Stimulated activated memory B cell treated with anti-CD40 and anti-IgM and Interleukin-4, amounts not matched to agents 10 μg/mL and 1 μg/mL and 100 μg/mL, for 72 hours (primary cell): ENCODE measurements around the gene CCND3.
"Not testable (repeated sequence)": the region's sequence is repeated elsewhere in the genome, so short reads cannot be mapped to it uniquely, and the experiment has no call there.

ENCODE experiments used
- ATAC-seq: fragments of 150-1000 bp; cut with Tn5 transposase; 2 replicates; pipeline ENCODE4 v1.10.0; 2021
- H3K27ac Mint-ChIP-seq: one replicate; pipeline ENCODE4 v1.8.0; 2022; ENCODE audit warnings: mild to moderate bottlenecking, mixed read lengths
- H3K27me3 Mint-ChIP-seq: one replicate; pipeline ENCODE4 v1.8.0; 2022; ENCODE audit warnings: mixed read lengths
- H3K36me3 Mint-ChIP-seq: one replicate; pipeline ENCODE4 v1.8.0; 2022; ENCODE audit warnings: mixed read lengths
- H3K4me1 Mint-ChIP-seq: one replicate; pipeline ENCODE4 v1.8.0; 2022; ENCODE audit warnings: mixed read lengths
- H3K4me3 Mint-ChIP-seq: one replicate; pipeline ENCODE4 v1.8.0; 2022; ENCODE audit warnings: mild to moderate bottlenecking, moderate library complexity, mixed read lengths
- H3K9me3 Mint-ChIP-seq: one replicate; pipeline ENCODE4 v1.8.0; 2022; ENCODE audit warnings: mixed read lengths

Gene CCND3

DNA sequence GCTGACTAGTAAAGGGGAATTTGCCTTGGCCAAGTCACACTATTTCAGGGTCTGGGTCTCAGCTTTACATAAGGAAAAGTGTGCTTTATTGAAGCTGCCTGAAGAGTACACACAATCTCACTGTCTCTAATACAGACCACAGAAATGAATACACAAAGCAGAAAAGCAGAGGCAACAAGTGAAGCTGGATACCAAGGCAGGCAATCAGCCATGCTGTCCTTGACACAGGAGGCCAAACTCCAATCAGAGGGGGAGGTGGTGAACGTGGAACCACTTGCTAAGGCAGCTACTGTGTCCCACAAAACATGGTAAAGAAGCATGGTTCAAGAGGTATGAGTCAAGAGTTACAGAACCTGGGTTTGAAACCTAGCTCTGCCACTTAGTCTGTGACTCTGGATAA, 21.8 kb upstream of the CCND3 start:
- H3K27ac Mint-ChIP-seq, result peak overlapping the region; percentile 5
- H3K27me3 Mint-ChIP-seq, result no peaks in the 10 kb centered on the region
- H3K4me3 Mint-ChIP-seq, result no peak overlapping the region
- no peaks in the 10 kb centered on the region for H3K9me3 Mint-ChIP-seq
- ATAC-seq, result no peak
- peaks cover 52% of the 10 kb centered on the region for H3K4me1 Mint-ChIP-seq
- peaks cover 14% of the 10 kb centered on the region for H3K36me3 Mint-ChIP-seq

DNA sequence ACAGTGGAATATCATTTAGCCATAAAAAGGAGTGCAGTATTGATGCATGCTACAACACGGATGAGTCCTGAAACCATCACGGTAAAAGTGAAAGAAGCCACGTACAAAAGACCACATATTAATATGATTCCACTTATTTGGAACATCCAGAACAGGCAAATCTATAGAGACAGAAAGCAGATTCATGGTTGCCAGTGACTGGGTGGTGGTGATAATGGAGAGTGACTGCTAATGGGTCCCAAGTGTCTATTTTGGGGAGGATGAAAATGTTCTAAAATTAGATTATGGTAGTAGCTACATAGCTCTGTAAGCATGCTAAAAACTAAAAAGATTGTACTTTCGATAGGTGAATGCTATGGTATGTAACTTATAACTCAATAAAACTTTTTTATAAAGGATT, 18.4 kb upstream of the CCND3 start:
- Mint-ChIP-seq H3K36me3 (peaks cover 15% of the 10 kb centered on the region), H3K27me3 (no peaks in the 10 kb centered on the region), H3K9me3 (no peaks in the 10 kb centered on the region)

DNA sequence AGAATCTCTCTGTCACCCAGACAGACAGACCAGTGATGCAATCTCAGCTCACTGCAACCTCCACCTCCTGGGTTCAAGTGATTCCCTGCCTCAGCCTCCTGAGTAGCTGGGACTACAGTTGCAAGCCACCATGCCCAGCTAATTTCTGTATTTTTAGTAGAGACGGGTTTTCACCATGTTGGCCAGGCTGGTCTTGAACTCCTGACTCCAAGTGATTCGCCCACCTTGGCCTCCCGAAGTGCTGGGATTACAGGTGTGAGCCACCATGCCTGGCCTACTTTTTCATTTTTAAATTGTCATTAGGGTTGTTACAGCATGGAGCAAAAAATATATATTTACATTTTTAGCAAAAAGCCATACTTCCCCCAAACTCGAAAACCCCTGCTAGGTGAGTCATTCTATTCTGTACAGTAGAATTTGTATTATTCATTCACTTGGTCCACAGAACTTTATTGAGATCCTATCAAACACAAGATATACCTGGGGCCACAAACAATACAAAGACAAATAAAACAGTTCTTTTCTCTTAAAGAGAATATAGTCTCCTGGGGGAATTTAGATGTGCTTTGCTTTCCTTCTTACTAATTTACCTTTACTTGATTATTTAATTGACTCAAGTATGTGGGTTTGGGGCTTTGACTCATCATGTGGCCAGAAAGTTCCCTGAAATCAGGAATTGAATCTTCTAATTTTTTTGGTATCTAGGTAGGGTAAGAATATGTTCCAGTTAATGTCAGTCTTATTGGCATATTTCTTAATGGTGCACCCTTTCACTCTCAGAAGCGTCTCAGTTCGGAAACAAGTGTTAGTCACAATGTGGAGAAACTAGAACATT, 16.6 kb upstream of the CCND3 start:
- peaks cover 36% of the 10 kb centered on the region for H3K4me1 Mint-ChIP-seq
- peaks cover 15% of the 10 kb centered on the region for H3K36me3 Mint-ChIP-seq
- peak overlapping the region; percentile 5 for H3K4me3 Mint-ChIP-seq
- no peaks in the 10 kb centered on the region for H3K27me3 Mint-ChIP-seq
- peak overlapping the region; percentile 80 for H3K27ac Mint-ChIP-seq
- H3K9me3 Mint-ChIP-seq, result no peaks in the 10 kb centered on the region
- ATAC-seq, result peak; percentile 85

More for the DNA sequence above, 18.4 kb upstream of the CCND3 start:
- ATAC-seq, result no peak
- Mint-ChIP-seq H3K4me3 (no peak overlapping the region), H3K4me1 (peaks cover 48% of the 10 kb centered on the region), H3K27ac (no peak overlapping the region)

DNA sequence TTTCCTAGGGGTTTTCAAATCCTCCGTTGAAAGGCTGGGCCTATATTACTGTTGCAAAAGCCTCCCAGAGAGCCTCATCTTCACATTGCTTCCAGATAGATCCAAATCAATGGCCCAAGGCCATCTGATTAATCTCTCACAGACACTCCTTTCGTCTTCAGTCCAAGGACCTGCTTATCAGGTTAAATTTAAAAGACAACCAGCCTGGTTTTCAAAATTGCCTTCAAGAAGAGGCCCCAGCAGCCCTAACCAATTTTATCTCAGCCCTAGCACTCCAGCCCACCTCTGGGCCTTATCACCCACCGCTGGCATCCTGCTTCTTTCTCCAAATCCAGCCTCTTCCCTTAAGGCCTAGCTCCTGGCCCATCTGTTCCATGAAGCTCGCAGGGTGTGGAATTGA, 15.5 kb upstream of the CCND3 start:
- Mint-ChIP-seq H3K4me1 (peaks cover 30% of the 10 kb centered on the region), H3K4me3 (no peak overlapping the region), H3K27me3 (no peaks in the 10 kb centered on the region), H3K9me3 (no peaks in the 10 kb centered on the region), H3K36me3 (peaks cover 15% of the 10 kb centered on the region), H3K27ac (no peak overlapping the region)
- ATAC-seq, result no peak

DNA sequence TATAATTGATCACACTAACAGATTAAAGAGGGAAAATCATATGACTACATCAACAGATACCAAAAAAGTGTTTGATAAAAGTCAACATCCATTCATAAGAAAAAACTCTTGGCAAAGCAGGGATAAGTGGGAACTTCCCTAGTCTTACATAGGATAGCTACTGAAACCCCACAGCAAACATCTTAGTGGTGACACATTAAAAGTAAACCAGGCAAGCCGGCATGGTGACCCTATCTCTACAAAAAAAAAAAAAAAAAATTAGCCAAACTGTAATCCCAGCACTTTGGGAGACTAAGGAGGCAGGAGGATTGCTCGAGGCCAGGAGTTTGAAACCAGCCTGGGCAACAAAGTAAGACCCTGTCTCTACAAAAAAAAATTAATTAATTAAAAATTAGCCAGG, 13.8 kb upstream of the CCND3 start:
- Mint-ChIP-seq H3K9me3 (no peaks in the 10 kb centered on the region), H3K27ac (peak overlapping the region; percentile 48), H3K27me3 (no peaks in the 10 kb centered on the region), H3K4me3 (no peak overlapping the region), H3K36me3 (peaks cover 9% of the 10 kb centered on the region), H3K4me1 (peaks cover 16% of the 10 kb centered on the region)
- ATAC-seq, result no peak

DNA sequence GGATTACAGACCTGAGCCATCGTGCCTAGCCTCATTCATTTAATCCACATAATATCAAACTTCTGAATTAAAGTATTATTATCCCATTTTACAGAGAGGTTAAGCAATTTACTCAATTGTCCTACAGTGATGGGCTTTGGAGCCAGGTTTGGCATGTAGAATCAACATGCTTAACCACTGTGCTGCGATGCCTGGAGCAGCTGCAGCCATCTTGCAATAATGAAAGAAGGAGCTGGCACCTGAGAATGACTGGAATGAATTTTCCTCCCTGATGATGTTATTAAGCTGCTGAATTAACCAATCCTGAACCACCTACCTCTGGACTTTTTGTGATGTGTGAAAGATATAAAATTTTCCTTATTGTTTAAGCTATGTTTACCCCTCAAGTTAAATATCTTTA, 13.1 kb upstream of the CCND3 start:
- ATAC-seq, result no peak
- H3K4me1 Mint-ChIP-seq, result peaks cover 16% of the 10 kb centered on the region
- peaks cover 9% of the 10 kb centered on the region for H3K36me3 Mint-ChIP-seq
- H3K27me3 Mint-ChIP-seq, result no peaks in the 10 kb centered on the region
- peak overlapping the region; percentile 48 for H3K27ac Mint-ChIP-seq
- no peaks in the 10 kb centered on the region for H3K9me3 Mint-ChIP-seq
- H3K4me3 Mint-ChIP-seq, result no peak overlapping the region

DNA sequence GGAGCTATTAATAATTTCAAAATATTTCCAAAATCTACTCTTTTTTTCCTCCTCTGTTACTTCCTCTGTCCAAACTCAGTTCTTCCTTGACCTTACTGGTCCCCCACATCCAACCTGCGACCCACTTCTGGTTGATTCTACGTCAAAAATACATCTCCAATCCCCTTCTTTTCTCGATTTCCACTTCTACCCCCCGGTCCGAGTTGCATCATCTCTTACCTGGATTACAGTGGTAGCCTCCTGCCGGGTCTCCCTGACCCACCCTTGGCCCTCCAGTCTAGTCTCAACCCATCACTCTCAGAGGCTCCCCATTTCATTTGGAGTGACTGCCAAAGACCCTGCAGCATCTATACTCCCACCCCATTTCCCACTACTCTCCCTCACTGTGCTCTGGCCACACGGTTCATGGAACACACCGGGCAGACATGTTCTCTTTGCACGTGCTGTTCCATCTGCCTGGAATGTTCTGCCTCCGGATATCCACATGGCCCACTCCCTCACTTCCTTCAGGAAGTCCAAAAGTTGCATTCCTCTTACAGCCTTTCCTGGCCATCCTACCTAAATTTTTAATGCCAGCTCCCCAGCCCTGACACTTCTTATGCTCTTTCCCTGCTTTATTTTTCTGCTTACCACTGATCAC, 6.1 kb upstream of the CCND3 start:
- Mint-ChIP-seq H3K9me3 (no peaks in the 10 kb centered on the region), H3K4me3 (no peak overlapping the region)

DNA sequence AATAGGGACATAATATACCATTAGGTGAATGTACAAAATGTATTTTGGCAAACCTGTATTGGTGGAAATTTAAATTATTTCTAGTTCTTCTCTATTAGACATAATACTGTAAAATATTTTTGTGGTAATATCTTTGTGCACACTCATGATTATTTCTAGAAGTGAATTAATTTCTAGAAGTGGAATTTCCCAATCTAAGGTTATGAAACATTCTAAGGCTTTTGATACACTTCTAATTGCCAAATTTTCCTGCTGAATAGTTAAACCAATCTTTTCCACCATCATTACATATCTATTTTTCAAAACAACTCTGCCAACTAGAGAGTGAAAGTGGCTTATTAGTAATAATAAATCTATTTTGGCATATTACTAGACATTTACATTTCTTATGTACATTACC, 1.8 kb upstream of the CCND3 start:
- Mint-ChIP-seq H3K4me1 (peaks cover 40% of the 10 kb centered on the region), H3K4me3 (no peak overlapping the region)
- ATAC-seq, result no peak

More for the DNA sequence above, 6.1 kb upstream of the CCND3 start:
- no peaks in the 10 kb centered on the region for H3K27me3 Mint-ChIP-seq
- H3K27ac Mint-ChIP-seq, result peak overlapping the region; percentile 44
- H3K4me1 Mint-ChIP-seq, result peaks cover 12% of the 10 kb centered on the region
- no peak for ATAC-seq
- peaks cover 11% of the 10 kb centered on the region for H3K36me3 Mint-ChIP-seq

DNA sequence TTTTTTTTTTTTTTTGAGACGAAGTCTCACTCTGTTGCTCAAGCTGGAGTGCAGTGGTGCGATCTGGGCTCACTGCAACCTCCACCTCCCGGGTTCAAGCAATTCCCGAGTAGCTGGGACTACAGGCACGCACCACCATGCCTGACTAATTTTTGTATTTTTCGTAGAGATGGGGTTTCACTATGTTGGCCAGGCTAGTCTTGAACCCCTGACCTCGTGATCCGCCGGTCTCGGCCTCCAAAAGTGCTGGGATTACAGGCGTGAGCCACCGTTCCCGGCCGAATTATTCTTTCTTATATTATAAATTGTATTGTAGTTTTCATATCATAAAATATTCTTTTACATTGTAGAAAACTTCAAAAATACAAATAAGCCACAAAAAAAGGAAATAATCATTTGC, 1.3 kb upstream of the CCND3 start:
- not testable (repeated sequence) for H3K27me3 Mint-ChIP-seq, H3K9me3 Mint-ChIP-seq, H3K4me3 Mint-ChIP-seq, ATAC-seq, H3K27ac Mint-ChIP-seq, H3K36me3 Mint-ChIP-seq
- peaks cover 41% of the 10 kb centered on the region for H3K4me1 Mint-ChIP-seq

More for the DNA sequence above, 1.8 kb upstream of the CCND3 start:
- peaks cover 11% of the 10 kb centered on the region for H3K36me3 Mint-ChIP-seq
- H3K9me3 Mint-ChIP-seq, result no peaks in the 10 kb centered on the region
- no peak overlapping the region for H3K27ac Mint-ChIP-seq
- no peaks in the 10 kb centered on the region for H3K27me3 Mint-ChIP-seq

DNA sequence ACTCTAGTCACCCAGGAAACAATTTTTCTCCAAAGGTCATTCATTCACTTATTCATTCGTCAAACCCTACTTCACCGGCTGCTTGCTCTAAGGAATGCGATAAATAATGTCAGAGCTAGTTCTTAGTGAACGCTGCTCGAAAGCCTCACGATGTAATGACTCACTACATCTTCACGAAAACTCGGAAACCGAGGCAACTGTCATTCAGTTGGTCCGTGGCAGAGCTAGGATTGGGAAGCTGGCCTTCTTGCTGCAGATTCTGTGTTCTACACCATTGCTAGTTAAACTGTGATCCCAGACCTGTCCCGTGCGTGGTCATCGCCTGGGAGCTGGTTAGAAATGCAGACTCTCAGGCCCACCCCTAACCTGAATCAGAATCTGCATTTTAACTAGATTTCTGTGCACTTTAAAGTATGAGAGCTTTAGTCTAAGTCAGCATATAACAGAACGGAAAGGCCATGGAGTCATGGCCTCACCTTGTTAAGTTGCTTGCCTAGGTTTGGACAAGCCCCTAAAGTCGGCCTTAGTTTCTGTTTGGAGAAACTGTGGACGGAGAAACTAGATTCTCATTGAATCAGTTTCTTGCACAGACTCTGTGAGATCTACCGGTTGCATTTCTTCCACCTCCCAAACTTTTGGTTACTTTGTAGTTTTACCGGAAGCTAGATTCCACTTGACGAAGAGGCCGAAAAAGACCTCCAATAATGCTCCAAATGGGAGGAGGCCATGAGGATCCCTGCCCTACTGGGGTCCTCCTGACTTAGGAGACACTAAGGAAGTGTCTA, 651 bp upstream of the CCND3 start:
- H3K9me3 Mint-ChIP-seq, result no peaks in the 10 kb centered on the region
- H3K4me3 Mint-ChIP-seq, result peak overlapping the region; percentile 95
- H3K36me3 Mint-ChIP-seq, result peaks cover under 1% of the 10 kb centered on the region
- H3K27me3 Mint-ChIP-seq, result no peaks in the 10 kb centered on the region
- H3K4me1 Mint-ChIP-seq, result peaks cover 41% of the 10 kb centered on the region
- H3K27ac Mint-ChIP-seq, result peak overlapping the region; percentile 68
- ATAC-seq, result no peak

DNA sequence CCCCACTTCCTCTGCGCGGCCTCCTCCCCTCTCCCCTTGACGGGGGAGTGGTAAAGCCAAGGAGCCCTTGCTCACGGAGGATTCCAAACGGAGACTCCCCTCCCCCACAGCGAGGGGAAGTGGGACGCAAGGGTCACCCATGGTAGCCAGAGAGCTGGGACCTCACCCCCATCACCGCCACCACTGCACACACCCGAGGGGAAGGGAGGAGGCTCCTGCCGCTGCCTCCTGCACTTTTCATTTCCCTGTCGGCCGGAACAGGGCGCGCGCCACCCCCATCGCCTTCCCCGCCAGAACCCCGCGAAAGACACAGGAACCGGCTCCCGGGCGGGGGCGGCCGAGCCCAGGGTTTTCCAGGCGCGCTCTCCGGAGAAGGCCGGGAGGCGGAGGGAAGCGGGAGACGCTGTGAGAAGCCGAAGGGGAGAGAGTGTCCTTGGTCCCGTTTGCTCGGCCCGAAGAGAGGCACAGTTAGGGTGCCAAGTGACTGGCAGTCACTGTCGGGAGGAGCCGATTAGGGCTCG, 789 bp downstream of the CCND3 start:
- Mint-ChIP-seq H3K27ac (peak overlapping the region; percentile 68), H3K9me3 (no peaks in the 10 kb centered on the region), H3K4me3 (peak overlapping the region; percentile 95), H3K27me3 (no peaks in the 10 kb centered on the region), H3K36me3 (peaks cover 6% of the 10 kb centered on the region), H3K4me1 (peaks cover 55% of the 10 kb centered on the region)
- ATAC-seq, result peak; percentile 14

DNA sequence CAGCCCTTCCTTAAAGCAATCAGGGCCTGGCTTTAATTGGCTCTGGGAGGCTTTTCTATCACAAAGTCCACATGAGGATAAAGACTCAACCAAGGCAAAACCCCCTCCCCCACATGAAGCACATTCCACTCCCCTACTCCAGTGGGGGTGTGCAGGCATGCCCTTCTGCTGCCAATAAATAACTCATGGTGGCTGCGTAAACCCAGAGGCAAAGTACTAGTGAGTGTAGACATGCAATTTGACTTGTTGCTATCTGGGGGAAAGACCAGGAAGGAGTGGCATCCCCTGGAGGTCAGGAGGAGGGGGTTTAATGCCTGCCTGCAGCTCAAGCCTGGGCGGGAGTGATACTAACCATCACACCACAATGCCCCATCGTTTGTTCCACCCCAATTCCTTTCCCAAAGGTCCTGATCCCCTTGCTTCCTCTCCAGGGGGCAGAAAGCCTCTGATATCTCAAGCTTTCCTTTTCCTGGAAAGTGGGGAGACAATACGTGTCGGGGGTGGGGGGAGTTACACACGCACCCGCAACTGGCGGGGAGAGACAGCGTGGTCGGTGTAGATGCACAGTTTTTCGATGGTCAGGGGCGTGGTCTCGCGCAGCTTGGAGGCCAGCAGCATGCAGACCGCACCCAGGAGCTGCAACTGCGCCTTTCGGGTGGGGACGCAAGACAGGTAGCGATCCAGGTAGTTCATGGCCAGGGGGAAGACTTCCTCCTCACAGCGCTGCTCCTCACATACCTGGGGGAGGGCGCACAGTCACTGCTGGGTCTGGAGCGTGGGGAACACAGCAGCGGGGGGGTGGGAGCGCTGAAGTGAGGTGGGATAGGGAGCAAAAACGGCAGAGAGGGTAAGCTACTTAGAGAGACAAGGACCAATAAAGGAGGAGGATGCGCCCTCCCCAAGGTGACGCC, 1.5 kb downstream of the CCND3 start:
- H3K27me3 Mint-ChIP-seq, result no peaks in the 10 kb centered on the region
- H3K9me3 Mint-ChIP-seq, result no peaks in the 10 kb centered on the region
- peaks cover 6% of the 10 kb centered on the region for H3K36me3 Mint-ChIP-seq

DNA sequence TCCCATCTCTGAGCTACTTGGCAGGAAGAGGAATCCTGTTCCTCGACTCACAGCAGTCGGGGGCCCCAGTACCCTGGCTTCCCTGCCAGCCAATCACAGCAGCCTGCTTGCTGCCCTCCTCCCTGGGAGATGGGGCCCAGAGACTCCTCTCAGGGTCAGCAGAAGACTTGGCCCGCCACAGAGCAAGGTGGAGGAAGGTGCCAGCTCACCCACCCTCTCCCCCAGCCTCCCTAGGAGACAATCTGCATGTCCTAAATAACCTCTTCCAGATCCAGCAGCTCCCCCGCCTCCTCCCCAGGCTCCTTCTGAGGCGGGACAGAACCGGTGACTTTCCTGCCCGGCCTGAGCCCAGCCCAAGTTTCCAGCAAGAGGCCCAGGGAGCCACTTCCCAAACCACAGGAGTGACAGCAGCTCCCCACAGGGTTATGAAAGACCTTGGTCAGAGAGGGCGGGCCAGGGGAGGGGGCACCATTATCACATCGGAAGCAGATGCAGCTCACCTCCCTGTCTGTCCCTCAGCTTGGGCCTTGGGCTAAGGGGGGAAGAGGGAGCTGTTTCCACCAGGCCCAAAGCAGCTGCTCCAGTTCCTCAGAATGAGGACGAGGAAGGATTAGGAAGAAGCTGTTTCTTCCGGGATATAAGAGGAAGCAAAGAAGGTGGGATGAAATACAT, 2.3 kb downstream of the CCND3 start:
- Mint-ChIP-seq H3K36me3 (peaks cover 13% of the 10 kb centered on the region), H3K27me3 (no peaks in the 10 kb centered on the region), H3K9me3 (no peaks in the 10 kb centered on the region), H3K27ac (peak overlapping the region; percentile 68), H3K4me3 (peak overlapping the region; percentile 95), H3K4me1 (peaks cover 70% of the 10 kb centered on the region)
- ATAC-seq, result no peak

More for the DNA sequence above, 1.5 kb downstream of the CCND3 start:
- no peak for ATAC-seq
- peak overlapping the region; percentile 95 for H3K4me3 Mint-ChIP-seq
- peaks cover 62% of the 10 kb centered on the region for H3K4me1 Mint-ChIP-seq
- H3K27ac Mint-ChIP-seq, result peak overlapping the region; percentile 68
